SU-DHL-6 (cell line): Measurements from ENCODE around the gene UTP4.

Experiments
- H2AFZ ChIP-seq: fragments of 200-600 bp; sonication (generic); 2 replicates; pipeline ENCODE4 v1.6.1; 2014; ENCODE audit warnings: low read depth, mild to moderate bottlenecking, moderate library complexity, mixed read lengths, antibody characterized with exemption, low read length; ENCODE audit not compliant: severe bottlenecking
- H3F3A ChIP-seq: fragments of 200-600 bp; shearing (Covaris generic); 2 replicates; pipeline ENCODE4 v1.6.0; 2016; ENCODE audit warnings: antibody characterized with exemption, mild to moderate bottlenecking; ENCODE audit not compliant: insufficient read depth
- H3K27ac ChIP-seq: fragments of 200-600 bp; sonication (generic); 2 replicates; pipeline ENCODE4 v1.5.1; 2016; ENCODE audit warnings: low read depth, mild to moderate bottlenecking, low read length, moderate library complexity, mixed read lengths
- H3K27me3 ChIP-seq: fragments of 200-600 bp; sonication (generic), shearing (Covaris generic); 2 replicates; pipeline ENCODE4 v1.6.0; 2014; ENCODE audit warnings: mild to moderate bottlenecking, low read length
- H3K36me3 ChIP-seq: fragments of 200-600 bp; sonication (generic); 2 replicates; pipeline ENCODE4 v1.6.1; 2014; ENCODE audit warnings: mild to moderate bottlenecking, low read length, mixed read lengths
- H3K4me2 ChIP-seq: fragments of 300-600, 200-600 bp; shearing (Covaris generic), sonication (generic); 2 replicates; pipeline ENCODE4 v1.6.0; 2014; ENCODE audit warnings: low read length, low read depth, mild to moderate bottlenecking; ENCODE audit not compliant: poor library complexity, severe bottlenecking
- H3K4me3 ChIP-seq: fragments of 200-600 bp; sonication (generic); 2 replicates; pipeline ENCODE4 v1.5.1; 2014; ENCODE audit warnings: antibody characterized with exemption, low read length, mild to moderate bottlenecking, mixed read lengths; ENCODE audit not compliant: insufficient read depth, poor library complexity, severe bottlenecking
- H3K79me2 ChIP-seq: fragments of 200-600 bp; sonication (generic); 2 replicates; pipeline ENCODE4 v1.6.1; 2014; ENCODE audit warnings: mild to moderate bottlenecking, low read length, moderate library complexity; ENCODE audit not compliant: insufficient read depth
- H3K9ac ChIP-seq: fragments of 200-600 bp; sonication (generic); 2 replicates; pipeline ENCODE4 v1.7.0; 2014; ENCODE audit warnings: mild to moderate bottlenecking, low read length
- H3K9me2 ChIP-seq: fragments of 200-600 bp; sonication (generic); replicated peaks from 2 replicates; pipeline ENCODE4 v1.6.1; 2014; ENCODE audit warnings: low read length; ENCODE audit not compliant: insufficient read depth
- H3K9me3 ChIP-seq: fragments of 200-600 bp; sonication (generic); 2 replicates; pipeline ENCODE4 v1.6.1; 2014; ENCODE audit warnings: low read length, mixed read lengths; ENCODE audit not compliant: insufficient read depth
- H4K20me1 ChIP-seq: fragments of 200-600 bp; sonication (generic); 2 replicates; pipeline ENCODE4 v1.6.1; 2014; ENCODE audit warnings: low read depth, mild to moderate bottlenecking, antibody characterized with exemption, low read length, moderate library complexity, mixed read lengths
- EZH2phosphoT487 ChIP-seq: fragments of 200-600 bp; sonication (generic), shearing (Covaris generic); conservative IDR thresholded peaks from 2 replicates; pipeline ENCODE4 v1.6.1; 2018; ENCODE audit warnings: mild to moderate bottlenecking, antibody characterized with exemption, low read length, moderate library complexity, mixed read lengths
- TF ChIP-seq, protein P1 (sequence below): fragments of 200-600 bp; sonication (generic); IDR thresholded peaks from one replicate; pipeline ENCODE4 v1.5.1; 2017; ENCODE audit warnings: antibody characterized with exemption, mild to moderate bottlenecking, low read length, moderate library complexity; ENCODE audit not compliant: insufficient read depth, poor library complexity, severe bottlenecking

UTP4 gene

GRCh38 chr16:69157196-69157595 is 24.7 kb downstream of the UTP4 start:
- Histone ChIP-seq H3K36me3 (peaks cover 46% of the 10 kb centered on the region), H3F3A (no peaks in the 10 kb centered on the region), H4K20me1 (no peaks in the 10 kb centered on the region), H3K4me2 (no peak overlapping the region), H3K4me3 (no peak overlapping the region), H3K9ac (no peak overlapping the region), H3K9me2 (no peaks in the 10 kb centered on the region), H3K9me3 (no peaks in the 10 kb centered on the region), H2AFZ (no peak overlapping the region), H3K27ac (no peak overlapping the region), H3K27me3 (no peaks in the 10 kb centered on the region), H3K79me2 (no peaks in the 10 kb centered on the region)
- TF ChIP-seq EZH2phosphoT487: no peak
- TF ChIP-seq, protein P1, sequence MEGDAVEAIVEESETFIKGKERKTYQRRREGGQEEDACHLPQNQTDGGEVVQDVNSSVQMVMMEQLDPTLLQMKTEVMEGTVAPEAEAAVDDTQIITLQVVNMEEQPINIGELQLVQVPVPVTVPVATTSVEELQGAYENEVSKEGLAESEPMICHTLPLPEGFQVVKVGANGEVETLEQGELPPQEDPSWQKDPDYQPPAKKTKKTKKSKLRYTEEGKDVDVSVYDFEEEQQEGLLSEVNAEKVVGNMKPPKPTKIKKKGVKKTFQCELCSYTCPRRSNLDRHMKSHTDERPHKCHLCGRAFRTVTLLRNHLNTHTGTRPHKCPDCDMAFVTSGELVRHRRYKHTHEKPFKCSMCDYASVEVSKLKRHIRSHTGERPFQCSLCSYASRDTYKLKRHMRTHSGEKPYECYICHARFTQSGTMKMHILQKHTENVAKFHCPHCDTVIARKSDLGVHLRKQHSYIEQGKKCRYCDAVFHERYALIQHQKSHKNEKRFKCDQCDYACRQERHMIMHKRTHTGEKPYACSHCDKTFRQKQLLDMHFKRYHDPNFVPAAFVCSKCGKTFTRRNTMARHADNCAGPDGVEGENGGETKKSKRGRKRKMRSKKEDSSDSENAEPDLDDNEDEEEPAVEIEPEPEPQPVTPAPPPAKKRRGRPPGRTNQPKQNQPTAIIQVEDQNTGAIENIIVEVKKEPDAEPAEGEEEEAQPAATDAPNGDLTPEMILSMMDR: no peak

- Histone ChIP-seq H3K9ac (no peak overlapping the region), H3K27ac (no peak overlapping the region), H3K79me2 (no peaks in the 10 kb centered on the region), H3K4me3 (no peak overlapping the region), H4K20me1 (no peaks in the 10 kb centered on the region), H3K27me3 (no peaks in the 10 kb centered on the region), H2AFZ (no peak overlapping the region), H3K36me3 (peaks cover 42% of the 10 kb centered on the region), H3K9me3 (no peaks in the 10 kb centered on the region), H3K9me2 (no peaks in the 10 kb centered on the region), H3F3A (no peaks in the 10 kb centered on the region), H3K4me2 (no peak overlapping the region)
- no peak for TF ChIP-seq EZH2phosphoT487
- TF ChIP-seq, protein P1: no peak
Measured at GRCh38 chr16:69160192-69160591, 27.7 kb downstream of the UTP4 start.

- no peak overlapping the region for H3K27ac ChIP-seq
- H3K36me3 ChIP-seq: peaks cover 49% of the 10 kb centered on the region
- no peak overlapping the region for H3K9ac ChIP-seq
- no peaks in the 10 kb centered on the region for H4K20me1 ChIP-seq
- no peaks in the 10 kb centered on the region for H3K27me3 ChIP-seq
- H3K9me3 ChIP-seq: no peaks in the 10 kb centered on the region
- no peak overlapping the region for H3K4me3 ChIP-seq
- H3F3A ChIP-seq: no peaks in the 10 kb centered on the region
- H3K79me2 ChIP-seq: no peaks in the 10 kb centered on the region
- no peak overlapping the region for H3K4me2 ChIP-seq
- H3K9me2 ChIP-seq: no peaks in the 10 kb centered on the region
- TF ChIP-seq, protein P1: no peak
- TF ChIP-seq EZH2phosphoT487: no peak
- H2AFZ ChIP-seq: no peak overlapping the region
Measured at GRCh38 chr16:69165584-69165983, 33.1 kb downstream of the UTP4 start.
